Kidney (tissue), 14 donors: ENCODE results near the gene ANKRD11. TPM values are rescaled to one million over a fixed set of nuclear protein-coding genes. Genes with fewer than 3 reads are reported as not detected.

Source experiments
- DNase-seq, 5 donors: peaks; one replicate each; pipeline ENCODE4 v3.0.0-alpha.2; 2013 to 2020
- FAIRE-seq: peaks from 2 replicates; lab custom pipeline; 2012; peaks lifted over from hg19 to GRCh38; lab: Jason Lieb, UNC
- H3K27ac ChIP-seq, 2 donors: one replicate each; pipeline ENCODE4 v1.7.0; 2013; ENCODE audit warnings: low read depth in 2 of 2, low read length in 2 of 2, inconsistent platforms in 1 of 2
- H3K27me3 ChIP-seq: one replicate; pipeline ENCODE4 v1.7.1; 2013; ENCODE audit warnings: low read length, inconsistent platforms; ENCODE audit not compliant: control insufficient read depth, insufficient read depth
- H3K36me3 ChIP-seq, 3 donors: one replicate each; pipeline versions ENCODE4 v1.7.0 to v1.7.1; 2013; ENCODE audit warnings: low read length in 3 of 3, control low read depth in 1 of 3, inconsistent platforms in 1 of 3; ENCODE audit not compliant: insufficient read depth in 3 of 3, control insufficient read depth in 2 of 3
- H3K4me1 ChIP-seq, 3 donors: one replicate each; pipeline versions ENCODE4 v1.7.0 to v1.7.1; 2013; ENCODE audit warnings: low read length in 3 of 3, inconsistent platforms in 1 of 3, low read depth in 1 of 3; ENCODE audit not compliant: control insufficient read depth in 2 of 3, insufficient read depth in 2 of 3
- H3K4me3 ChIP-seq, 3 donors: one replicate each; pipeline versions ENCODE4 v1.7.0 to v1.8.1; 2013; ENCODE audit warnings: low read length in 3 of 3, control low read depth in 1 of 3, inconsistent platforms in 1 of 3
- H3K9ac ChIP-seq, 3 donors: one replicate each; pipeline versions ENCODE4 v1.7.0 to v1.7.1; 2013; ENCODE audit warnings: low read length in 3 of 3, control low read depth in 1 of 3, inconsistent platforms in 1 of 3
- H3K9me3 ChIP-seq, 3 donors: one replicate each; pipeline versions ENCODE4 v1.7.0 to v1.7.1; 2013; ENCODE audit warnings: low read length in 3 of 3, control low read depth in 1 of 3, inconsistent platforms in 1 of 3; ENCODE audit not compliant: control insufficient read depth in 2 of 3, insufficient read depth in 1 of 3
- intact Hi-C: fragments of 100-400 bp; cut with DNase I; formaldehyde crosslinking; loops from one replicate; pipeline ENCODE4 v1.11.1; 2022
- polyA plus RNA-seq: library from polyadenylated mRNA; stranded (reverse); fragments of 350-450 nt; fragmentation: Illumina TruSeq; extraction: RNeasy Lipid Tissue Mini Kit (QIAGEN cat#74804); gene quantifications from one replicate; pipeline ENCODE4 v1.2.3, GENCODE V29; 2014; ENCODE audit warnings: low read depth, low replicate concordance; ENCODE audit not compliant: insufficient read depth
- total RNA-seq: library from RNA; stranded (reverse); fragmentation: NEBNext Ultra II Directional; extraction: Animal tissue kit (Norgen Biotek cat#: 25700); gene quantifications from one replicate; pipeline ENCODE4 v1.2.1, GENCODE V29; 2021
- TF ChIP-seq, protein P1 (sequence below): IDR thresholded peaks from 3 replicates; pipeline ENCODE4 v1.5.1; 2012; ENCODE audit warnings: mild to moderate bottlenecking, moderate library complexity, borderline replicate concordance; ENCODE audit not compliant: insufficient read depth; ENCODE audit errors: extremely low read depth
- donor health status: control.
- donor health status: control.
- donor health status: control.
- donor health status: control.
- donor health status: control.
- donor health status: DM: yes; HTN: yes; CAD: no.
- donor health status: Normal renal cell carcinoma (clear cell type).

ANKRD11 gene
- total and polyA plus RNA-seq, 2 donors from 2014 or later: 36.2 to 154 TPM

DNA sequence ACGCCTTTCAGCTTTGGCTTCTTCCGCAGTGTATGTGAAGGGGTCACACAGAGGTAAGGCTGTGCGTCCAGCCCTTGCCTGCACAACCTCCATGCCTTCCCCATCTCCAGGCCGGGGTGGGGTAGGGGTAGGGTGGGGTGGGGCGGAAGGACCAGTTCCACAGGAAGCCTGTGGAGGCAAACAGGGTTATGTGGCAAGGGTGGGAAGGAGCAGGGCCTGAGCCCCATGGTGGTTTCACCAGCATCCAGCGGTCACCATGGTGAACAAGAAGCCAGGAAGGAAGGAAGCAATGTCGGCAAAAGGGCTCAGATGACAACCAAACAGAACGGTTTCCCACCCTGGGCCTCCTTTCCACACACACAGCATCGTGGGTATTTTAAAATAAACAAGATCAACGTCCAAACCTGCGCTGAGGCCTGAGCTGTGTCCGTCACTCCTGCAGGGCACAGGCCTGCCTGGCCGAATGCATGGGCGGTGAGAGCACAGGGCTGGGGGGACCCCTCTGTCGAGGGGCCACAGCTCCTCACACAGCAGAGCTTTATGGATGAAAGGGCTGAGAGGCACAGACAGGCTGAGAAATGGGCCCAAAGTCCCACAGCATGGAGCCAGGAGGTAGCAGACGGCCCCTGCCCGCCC, 192.3 kb downstream of the ANKRD11 start:
- H3K27ac ChIP-seq: no peak overlapping the region
- H3K36me3 ChIP-seq: peaks cover under 1 to 4% (median 1%) of the 10 kb centered on the region in 3 donors
- H3K27me3 ChIP-seq: no peaks in the 10 kb centered on the region
- no peaks in the 10 kb centered on the region for H3K9me3 ChIP-seq
- H3K4me1 ChIP-seq: peaks cover 0 to 3% (median 0%) of the 10 kb centered on the region in 3 donors
- FAIRE-seq (no peak), DNase-seq (no peak)
- intact Hi-C loops: no loop called here
- no peak overlapping the region for H3K9ac ChIP-seq
- H3K4me3 ChIP-seq: no peak overlapping the region
- TF ChIP-seq, protein P1, sequence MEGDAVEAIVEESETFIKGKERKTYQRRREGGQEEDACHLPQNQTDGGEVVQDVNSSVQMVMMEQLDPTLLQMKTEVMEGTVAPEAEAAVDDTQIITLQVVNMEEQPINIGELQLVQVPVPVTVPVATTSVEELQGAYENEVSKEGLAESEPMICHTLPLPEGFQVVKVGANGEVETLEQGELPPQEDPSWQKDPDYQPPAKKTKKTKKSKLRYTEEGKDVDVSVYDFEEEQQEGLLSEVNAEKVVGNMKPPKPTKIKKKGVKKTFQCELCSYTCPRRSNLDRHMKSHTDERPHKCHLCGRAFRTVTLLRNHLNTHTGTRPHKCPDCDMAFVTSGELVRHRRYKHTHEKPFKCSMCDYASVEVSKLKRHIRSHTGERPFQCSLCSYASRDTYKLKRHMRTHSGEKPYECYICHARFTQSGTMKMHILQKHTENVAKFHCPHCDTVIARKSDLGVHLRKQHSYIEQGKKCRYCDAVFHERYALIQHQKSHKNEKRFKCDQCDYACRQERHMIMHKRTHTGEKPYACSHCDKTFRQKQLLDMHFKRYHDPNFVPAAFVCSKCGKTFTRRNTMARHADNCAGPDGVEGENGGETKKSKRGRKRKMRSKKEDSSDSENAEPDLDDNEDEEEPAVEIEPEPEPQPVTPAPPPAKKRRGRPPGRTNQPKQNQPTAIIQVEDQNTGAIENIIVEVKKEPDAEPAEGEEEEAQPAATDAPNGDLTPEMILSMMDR: no peak

DNA sequence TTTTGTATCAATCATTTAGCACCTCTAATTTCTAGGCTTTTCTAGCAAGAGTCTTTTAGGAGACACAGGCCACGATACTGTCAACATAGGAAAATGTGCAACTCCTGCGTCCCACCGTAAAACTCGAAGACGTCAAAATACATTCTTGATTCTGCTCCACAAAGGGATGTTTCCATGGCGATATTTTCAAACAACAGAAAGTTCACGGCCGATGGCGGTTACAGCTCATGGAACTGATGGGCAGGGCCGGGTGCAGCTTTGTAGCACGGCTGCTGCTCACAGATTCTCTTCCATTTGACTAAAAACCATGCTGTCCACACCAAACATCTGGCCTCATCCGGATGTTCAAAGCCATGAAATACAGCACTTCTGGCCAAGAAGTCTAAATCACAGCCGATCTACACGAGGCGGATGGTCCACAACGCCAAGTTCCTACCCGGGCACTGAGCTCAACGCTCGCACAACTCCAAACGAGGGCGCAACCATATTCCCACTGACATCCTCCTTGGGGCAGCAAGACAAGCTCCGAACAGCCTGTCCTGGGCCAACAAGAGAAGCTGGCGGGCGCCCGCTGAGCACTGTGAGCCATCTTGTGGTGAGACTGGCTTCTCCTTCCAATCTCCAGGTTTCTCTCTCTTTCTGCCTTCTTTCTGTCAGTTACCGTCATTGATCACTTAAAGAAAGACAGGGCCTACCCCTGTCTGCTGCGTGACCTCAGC, 193.0 kb downstream of the ANKRD11 start:
- FAIRE-seq (no peak), DNase-seq (peak in 2 of 5 donors; percentile 24 to 53)
- Histone ChIP-seq H3K36me3 (no peaks in the 10 kb centered on the region), H3K9ac (no peak overlapping the region), H3K27me3 (no peaks in the 10 kb centered on the region), H3K9me3 (no peaks in the 10 kb centered on the region), H3K27ac (no peak overlapping the region), H3K4me1 (peaks cover 0 to 3% (median 0%) of the 10 kb centered on the region in 3 donors), H3K4me3 (no peak overlapping the region)
- intact Hi-C loops: no loop called here
- TF ChIP-seq, protein P1: no peak

DNA sequence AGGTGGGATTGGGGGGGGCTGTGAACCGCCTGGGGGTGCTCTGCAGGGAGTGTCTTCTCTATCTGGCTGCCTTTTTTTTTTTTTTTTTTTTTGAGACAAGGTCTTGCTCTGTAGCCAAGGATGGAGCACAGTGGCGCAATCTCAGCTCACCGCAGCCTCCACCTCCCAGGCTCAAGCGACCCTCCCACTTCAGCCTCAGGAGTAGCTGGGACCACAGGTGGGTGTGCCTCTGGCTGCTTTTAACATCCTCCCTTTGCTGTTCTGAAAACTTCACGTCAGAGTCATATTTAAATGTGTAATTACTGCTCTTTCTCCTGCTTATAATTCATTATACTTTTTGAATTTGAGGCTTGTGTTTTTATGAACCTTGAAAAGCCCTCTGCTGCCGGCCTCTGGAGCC, 194.4 kb downstream of the ANKRD11 start:
- Histone ChIP-seq H3K36me3 (no peaks in the 10 kb centered on the region), H3K9me3 (no peaks in the 10 kb centered on the region), H3K4me1 (no peaks in the 10 kb centered on the region), H3K27ac (no peak overlapping the region), H3K4me3 (no peak overlapping the region), H3K9ac (no peak overlapping the region), H3K27me3 (no peaks in the 10 kb centered on the region)
- TF ChIP-seq, protein P1: no peak
- FAIRE-seq (no peak), DNase-seq (no peak)
- intact Hi-C loops: no loop called here
